Measurements from ENCODE around the gene MTERF2.
A peak's percentile ranks its signal among the peaks of the same experiment; 100 is the strongest.
"Not testable (repeated sequence)": the region's sequence is repeated elsewhere in the genome, so short reads cannot be mapped to it uniquely, and the experiment has no call there.

Gene MTERF2, protein sequence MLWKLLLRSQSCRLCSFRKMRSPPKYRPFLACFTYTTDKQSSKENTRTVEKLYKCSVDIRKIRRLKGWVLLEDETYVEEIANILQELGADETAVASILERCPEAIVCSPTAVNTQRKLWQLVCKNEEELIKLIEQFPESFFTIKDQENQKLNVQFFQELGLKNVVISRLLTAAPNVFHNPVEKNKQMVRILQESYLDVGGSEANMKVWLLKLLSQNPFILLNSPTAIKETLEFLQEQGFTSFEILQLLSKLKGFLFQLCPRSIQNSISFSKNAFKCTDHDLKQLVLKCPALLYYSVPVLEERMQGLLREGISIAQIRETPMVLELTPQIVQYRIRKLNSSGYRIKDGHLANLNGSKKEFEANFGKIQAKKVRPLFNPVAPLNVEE

DNA sequence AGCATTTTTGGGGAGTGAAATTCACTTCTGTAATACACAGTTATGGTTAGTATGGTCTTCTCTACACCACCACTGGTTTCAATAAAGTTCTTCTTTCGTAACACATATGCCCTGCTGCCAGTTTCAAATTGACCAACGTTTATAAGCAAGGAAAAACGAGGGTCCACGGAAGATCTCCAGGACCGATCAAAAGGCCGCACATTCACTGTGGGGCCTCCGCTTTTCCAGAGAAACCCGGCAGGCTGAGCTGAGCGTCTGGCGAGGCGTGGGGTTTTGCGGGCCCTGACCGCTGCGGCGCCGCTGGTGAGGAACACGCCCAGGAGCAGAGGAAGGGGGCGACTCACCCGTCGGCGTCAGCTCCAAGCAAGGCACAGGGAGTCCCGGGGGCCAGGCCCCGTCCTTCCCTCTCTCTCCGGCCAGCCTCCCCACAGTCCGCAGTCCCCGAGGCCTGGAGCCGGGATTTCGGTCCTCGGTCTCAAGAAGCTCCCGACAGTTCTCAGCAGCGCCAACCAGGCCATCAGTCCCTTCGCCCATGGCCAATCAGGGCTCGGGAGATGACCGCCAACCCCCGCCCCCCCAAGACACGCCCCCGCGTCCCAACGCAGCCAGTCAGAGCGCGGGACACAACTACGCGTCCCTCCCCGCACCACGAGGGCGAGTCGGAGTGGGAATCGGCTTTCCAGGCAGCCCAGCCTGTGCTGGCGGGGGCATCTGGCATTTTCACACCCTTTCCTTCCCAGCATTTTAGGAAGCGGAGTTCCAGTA is at the start of gene MTERF2:
TSS of gene MTERF2 (minus strand) at position 522 of the 765 bp plus-strand sequence. CDS start 8,432 bp downstream, outside the sequence.
- DNase-seq: peak; percentile 84 to 95

DNA sequence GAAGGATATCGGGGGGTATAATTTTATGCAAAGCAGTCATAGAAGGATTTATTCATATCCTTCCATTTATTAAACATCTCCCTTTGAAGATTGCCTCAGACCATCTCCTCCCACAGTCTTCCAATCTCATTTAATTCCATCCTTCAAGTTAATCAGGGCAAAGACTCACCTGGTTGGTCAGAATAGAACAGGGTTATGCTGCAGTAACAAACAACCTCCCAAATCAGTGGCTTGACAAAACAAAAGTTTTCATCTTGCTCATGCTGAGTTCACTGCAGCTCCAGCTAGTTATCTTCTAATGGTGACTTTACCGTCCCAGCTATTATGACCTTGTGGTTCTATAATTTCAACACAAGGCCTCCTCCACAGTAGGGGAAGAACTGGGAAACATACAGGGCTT is 48.8 kb upstream of the MTERF2 start:
- DNase-seq: no peak

DNA sequence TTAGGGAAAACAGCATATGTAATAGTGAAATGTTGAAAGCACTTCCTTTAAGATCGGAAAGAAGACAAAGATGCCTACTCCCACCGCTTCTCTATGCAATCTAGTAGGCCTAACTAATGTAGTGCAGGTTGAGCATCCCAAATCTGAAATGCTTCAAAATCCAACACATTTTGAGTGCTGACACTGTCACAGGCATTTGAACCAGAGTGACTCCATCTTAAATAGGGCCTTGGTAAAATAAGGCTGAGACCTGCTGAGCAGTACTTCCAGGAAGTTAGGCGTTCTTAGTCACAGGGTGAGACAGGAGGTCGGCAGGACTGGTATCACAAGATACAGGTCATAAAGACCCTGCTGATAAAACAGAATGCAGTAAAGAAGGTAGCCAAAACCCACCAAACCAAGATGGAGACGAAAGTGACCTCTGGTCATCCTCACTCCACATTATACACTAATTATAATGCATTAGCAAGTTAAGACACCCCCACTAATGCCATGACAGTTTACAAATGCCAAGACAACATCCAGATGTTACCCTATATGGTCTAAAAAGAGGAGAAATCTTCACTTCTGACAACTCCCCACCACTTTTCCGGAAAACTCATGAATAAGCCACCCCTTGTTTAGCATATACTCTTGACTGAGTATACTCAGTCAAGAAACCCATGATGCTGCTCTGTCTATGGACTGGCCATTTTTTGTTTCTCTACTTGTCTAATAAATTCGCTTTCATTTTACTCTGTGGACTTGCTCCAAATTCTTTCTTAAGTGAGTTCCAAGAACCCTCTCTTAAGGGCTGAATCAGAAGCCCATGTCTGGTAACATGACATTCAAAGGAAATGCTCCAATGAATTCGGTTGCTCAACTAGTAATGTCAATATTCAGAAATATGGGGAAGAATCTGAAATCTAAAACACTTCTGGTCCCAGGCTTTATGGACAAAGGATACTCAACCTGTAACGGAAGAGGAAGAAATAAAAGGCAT is 47.1 kb upstream of the MTERF2 start:
- no peak for DNase-seq

- DNase-seq: no peak
Observed at GRCh38 chr12:107032266-107032665, 45.3 kb upstream of the MTERF2 start.

- no peak for DNase-seq
Observed at GRCh38 chr12:107031061-107031460, 44.1 kb upstream of the MTERF2 start.

DNA sequence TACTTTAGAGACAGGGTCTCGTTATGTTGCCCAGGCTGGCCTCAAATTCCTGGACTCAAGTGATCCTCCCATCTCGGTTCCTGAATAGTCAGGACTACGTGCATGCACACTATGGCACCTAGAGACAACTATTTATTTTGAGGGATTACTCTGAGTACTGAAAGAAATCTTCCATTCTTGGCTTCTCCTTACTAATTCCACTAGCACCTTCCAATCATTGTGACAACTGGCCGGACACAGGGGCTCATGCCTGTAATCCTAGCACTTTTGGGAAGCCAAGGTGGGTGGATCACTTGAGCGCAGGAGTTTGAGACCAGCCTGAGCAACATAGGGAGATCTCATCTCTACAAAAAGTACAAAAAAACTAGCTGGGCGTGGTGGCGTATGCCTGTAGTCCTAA is 42.1 kb upstream of the MTERF2 start:
- no peak for DNase-seq

DNA sequence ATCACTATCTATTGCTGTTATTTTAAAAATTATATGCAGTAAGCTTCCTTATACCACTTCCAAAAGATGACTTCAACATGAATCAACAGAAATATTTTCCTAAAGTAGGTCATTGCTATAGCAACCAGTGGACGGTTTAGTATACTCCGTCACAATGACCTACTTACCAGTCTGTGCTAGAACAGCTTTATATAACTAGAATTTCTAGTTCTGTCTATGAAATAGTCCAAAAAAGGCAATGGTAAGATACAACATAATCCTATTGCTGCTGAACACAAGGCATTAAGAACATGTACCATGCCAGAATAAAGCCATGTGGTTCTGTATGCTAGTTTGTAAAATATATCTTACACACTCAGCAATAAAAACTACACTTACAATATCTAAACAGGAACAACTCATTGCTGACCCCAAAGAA is 40.7 kb upstream of the MTERF2 start:
- DNase-seq: no peak

DNA sequence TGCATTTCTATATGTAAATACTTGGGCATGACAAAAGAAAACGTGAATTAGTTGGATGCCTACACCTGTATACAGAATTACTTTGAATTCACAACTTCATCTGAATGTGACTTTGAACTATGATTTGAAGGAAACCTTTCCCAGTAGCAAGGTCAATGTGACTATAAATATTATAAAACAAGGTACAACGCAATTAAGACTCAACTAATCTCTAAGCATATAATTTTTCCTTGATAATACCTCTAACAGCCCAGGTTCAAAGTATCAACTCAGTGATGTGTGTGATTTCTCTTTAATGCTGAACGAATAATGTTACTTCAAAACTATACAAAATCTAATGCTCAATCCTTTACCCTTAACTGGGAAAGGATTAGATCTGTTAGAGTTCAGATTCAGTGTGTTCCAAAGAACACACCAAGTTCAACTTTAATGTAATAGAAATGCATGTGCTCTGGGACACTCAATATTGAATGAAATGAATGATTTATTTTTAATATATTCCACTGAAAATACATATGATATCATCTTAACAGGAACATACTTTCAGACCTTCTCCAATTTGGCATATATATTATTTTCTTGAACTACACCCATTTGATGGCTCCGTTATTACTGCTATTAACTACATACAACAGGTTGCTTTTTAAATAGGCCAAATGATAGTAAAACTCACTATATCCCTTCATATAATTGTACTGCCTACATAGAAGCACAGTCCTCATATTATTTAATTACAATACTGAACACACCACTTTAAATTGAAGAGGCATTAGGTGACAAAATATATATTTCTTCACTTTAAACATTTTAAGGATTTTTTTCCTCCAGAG is 40.1 kb upstream of the MTERF2 start:
- no peak for DNase-seq

- not testable (repeated sequence) for DNase-seq
Observed at GRCh38 chr12:107026356-107026755, 39.4 kb upstream of the MTERF2 start.

GRCh38 chr12:107025671-107026070 is 38.7 kb upstream of the MTERF2 start:
- DNase-seq: no peak

DNA sequence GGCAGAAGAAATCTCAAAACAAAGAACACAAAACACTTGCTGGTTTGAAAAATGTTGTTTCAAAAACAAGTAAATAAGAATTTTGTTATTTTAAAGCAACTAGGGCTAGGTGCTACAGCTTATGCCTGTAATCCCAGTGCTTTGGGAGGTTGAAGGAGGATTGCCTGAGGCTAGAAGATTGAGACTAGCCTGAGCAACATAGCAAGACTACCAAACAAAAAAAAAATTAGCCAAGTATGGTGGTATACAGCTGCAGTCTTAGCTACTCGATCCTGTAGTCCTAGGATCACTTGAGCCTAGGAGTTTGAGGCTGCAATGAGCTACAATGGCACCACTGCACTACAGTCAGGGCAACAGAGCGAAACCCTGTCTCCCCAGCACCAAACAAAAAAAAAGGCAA is 32.6 kb upstream of the MTERF2 start:
- no peak for DNase-seq

DNA sequence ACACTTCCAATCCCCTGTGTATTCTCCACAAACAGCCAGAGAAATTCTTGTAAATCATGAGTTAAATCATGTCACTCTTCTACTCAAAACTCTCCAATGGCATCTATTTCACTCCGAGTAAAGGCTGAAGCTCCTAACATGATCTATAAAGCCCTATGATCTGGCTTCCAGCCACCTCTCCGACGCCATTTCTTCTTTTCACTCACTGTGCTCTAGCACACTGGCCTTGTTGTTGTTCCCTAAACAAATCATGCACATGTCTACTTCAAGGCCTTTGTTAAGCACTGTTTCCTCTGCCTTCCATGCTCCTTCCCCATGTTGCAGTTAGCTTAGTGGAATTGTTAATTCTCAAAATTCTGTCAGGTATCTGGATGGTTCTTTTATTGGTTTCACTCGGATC is 30.1 kb upstream of the MTERF2 start:
- no peak for DNase-seq

DNA sequence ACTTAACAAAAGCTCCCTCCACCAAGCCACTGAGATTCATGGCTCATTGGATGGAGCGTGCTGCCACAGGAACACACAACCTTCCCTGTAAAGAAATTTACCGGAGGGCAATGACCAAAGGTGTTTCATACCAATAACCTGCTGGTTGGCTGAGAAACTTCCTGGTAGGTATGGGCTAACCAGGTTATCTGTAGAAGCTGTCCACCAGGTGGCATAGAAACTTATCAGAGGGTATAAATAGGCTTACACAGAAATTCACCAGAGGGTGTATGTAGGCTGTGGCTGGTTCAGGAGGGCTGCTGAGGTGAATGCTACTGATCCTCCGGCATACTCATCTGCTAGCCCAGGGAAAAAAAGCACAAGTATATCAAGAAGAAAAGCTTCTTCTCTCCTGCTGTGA is 27.1 kb upstream of the MTERF2 start:
- DNase-seq: no peak

GRCh38 chr12:107012736-107013425 is 25.9 kb upstream of the MTERF2 start:
- no peak for DNase-seq

DNA sequence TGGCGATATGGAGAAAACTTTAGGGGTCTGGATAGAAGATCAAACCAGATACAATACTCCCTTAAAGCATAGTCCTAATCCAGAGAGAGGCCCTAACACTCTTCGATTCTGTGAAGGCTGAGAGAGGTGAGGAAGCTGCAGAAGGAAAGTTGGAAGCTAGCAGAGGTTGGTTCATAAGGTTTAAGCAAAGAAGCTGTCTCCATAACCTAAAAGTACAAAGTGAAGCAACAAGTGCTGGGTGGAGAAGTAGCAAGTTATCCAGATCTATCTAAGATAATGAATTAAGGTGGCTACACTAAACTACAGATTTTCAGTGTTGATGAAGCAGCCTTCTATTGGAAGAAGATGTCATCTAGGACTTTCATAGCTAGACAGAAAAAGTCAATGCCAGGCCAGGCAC is 24.6 kb upstream of the MTERF2 start:
- no peak for DNase-seq

GRCh38 chr12:107007411-107007810 is 20.5 kb upstream of the MTERF2 start:
- DNase-seq: no peak

DNA sequence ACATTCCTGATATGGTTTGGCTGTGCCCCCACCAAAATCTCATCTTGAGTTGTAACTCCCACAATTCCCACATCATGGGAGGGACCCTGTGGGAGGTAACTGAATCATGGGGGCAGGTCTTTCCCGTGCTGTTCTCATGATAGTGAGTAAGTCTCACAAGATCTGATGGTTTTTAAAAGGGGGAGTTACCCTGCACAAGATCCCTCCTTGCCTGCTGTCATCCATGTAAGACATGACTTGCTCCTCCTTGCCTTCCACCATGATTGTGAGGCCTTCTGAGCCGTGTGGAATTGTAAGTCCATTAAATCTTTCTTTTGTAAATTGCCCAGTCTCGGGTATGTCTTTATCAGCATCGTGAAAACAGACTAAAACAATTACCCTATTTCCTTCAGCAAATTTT is 15.7 kb upstream of the MTERF2 start:
- DNase-seq: not testable (repeated sequence)

- no peak for DNase-seq
Observed at GRCh38 chr12:106999446-106999845, 12.5 kb upstream of the MTERF2 start.

DNA sequence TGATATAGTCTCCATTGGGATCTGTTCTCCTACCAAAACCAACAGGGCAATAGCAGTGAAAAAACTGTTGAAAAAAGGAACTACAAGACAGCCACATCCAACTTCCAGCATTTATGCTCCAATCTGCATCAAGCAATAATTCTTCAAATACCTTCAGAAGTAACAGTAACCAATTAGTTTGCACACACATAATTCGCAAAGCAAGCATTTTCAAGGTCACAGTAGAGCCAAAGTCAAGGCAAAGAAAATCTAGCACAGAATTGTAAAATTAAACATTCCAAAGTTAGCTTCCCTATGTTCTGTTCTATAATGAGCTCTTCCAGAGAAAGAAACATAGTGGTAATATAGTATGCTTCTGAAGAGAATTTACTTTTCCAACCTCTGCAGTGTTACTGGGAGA is 11.0 kb upstream of the MTERF2 start:
- no peak for DNase-seq

- not testable (repeated sequence) for DNase-seq
Observed at GRCh38 chr12:106996102-106996501, 9.2 kb upstream of the MTERF2 start.

GRCh38 chr12:106994579-106995220 is 7.8 kb upstream of the MTERF2 start:
- DNase-seq: no peak
